Measurements from ENCODE around the gene PIK3R3.

- TF ChIP-seq POLR2A (IDR thresholded peaks at IDR 0.05) (no peak), POLR2AphosphoS5 (IDR thresholded peaks at IDR 0.05) (peak in 1 of 3 donors; percentile 18)
- TF ChIP-seq, protein P1, sequence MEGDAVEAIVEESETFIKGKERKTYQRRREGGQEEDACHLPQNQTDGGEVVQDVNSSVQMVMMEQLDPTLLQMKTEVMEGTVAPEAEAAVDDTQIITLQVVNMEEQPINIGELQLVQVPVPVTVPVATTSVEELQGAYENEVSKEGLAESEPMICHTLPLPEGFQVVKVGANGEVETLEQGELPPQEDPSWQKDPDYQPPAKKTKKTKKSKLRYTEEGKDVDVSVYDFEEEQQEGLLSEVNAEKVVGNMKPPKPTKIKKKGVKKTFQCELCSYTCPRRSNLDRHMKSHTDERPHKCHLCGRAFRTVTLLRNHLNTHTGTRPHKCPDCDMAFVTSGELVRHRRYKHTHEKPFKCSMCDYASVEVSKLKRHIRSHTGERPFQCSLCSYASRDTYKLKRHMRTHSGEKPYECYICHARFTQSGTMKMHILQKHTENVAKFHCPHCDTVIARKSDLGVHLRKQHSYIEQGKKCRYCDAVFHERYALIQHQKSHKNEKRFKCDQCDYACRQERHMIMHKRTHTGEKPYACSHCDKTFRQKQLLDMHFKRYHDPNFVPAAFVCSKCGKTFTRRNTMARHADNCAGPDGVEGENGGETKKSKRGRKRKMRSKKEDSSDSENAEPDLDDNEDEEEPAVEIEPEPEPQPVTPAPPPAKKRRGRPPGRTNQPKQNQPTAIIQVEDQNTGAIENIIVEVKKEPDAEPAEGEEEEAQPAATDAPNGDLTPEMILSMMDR (IDR thresholded peaks at IDR 0.05), result no peak
These were observed 2.4 kb upstream of the PIK3R3 start for GRCh38 chr1:46134660-46135331.
